ENCODE measurements around the gene DEPDC5. TPM values are rescaled to one million over a fixed set of nuclear protein-coding genes. Genes with fewer than 3 reads are reported as not detected.

DEPDC5 gene
- total and polyA plus RNA-seq, 9 of the 15 experiments (the other 6 are each of a cell fraction or from before 2014, with no cell fraction given) = 2.3 to 12.3 (median 10.7) TPM

- 0 out of 2 replicates have a peak, but pooled peaks have one; percentile 13 for TF ChIP-seq REST (IDR thresholded peaks at IDR 0.05; ENCODE audit: borderline replicate concordance)
- no peak for TF ChIP-seq REST (CRISPR knock-in tag; IDR thresholded peaks at IDR 0.05; ENCODE audit: low read depth)
- TF ChIP-seq SUPT5H (IDR thresholded peaks at IDR 0.05) = peak; percentile 37; the same call in 1 of the 2 replicates
- no peak for TF ChIP-seq C11orf30 (IDR thresholded peaks at IDR 0.05; ENCODE audit: low read depth)
- no peak for TF ChIP-seq TARDBP (IDR thresholded peaks at IDR 0.05)
- no peak for TF ChIP-seq POLR2H (tag; IDR thresholded peaks at IDR 0.05; ENCODE audit: low read depth)
- TF ChIP-seq DEAF1 (CRISPR knock-in tag; IDR thresholded peaks at IDR 0.05) = no peak
Measured at GRCh38 chr22:31945971-31946680, 192.3 kb downstream of the DEPDC5 start (continued).

All from K562 (cell line).